Measurements from ENCODE around the gene PPP1R1B.

- TF ChIP-seq CTCF (conservative IDR thresholded peaks at IDR 0.05; ENCODE audit: low read length) = no peak
- TF ChIP-seq EZH2phosphoT487 (IDR thresholded peaks at IDR 0.05; ENCODE audit: borderline replicate concordance) = no peak
Observed at GRCh38 chr17:39661744-39662541, 35.2 kb downstream of the PPP1R1B start.

Measured in Loucy (cell line).